Measurements from ENCODE around the gene SLC6A20.

DNA sequence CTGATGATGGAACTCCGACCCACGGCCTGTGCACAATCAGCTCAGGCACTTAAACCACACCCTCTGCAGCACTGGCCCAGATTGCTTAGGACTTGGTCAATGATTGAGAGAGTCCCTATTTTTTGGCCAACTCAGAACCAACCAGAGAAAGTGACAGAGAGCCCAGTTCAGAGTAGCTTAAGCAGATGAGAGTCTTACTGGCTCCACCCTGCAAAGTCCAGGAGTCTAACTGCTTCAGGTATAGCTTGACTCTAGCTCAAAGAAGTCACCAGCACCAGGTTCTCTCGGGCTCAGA lies 20.1 kb downstream of the SLC6A20 start:
- TF ChIP-seq, protein P1, sequence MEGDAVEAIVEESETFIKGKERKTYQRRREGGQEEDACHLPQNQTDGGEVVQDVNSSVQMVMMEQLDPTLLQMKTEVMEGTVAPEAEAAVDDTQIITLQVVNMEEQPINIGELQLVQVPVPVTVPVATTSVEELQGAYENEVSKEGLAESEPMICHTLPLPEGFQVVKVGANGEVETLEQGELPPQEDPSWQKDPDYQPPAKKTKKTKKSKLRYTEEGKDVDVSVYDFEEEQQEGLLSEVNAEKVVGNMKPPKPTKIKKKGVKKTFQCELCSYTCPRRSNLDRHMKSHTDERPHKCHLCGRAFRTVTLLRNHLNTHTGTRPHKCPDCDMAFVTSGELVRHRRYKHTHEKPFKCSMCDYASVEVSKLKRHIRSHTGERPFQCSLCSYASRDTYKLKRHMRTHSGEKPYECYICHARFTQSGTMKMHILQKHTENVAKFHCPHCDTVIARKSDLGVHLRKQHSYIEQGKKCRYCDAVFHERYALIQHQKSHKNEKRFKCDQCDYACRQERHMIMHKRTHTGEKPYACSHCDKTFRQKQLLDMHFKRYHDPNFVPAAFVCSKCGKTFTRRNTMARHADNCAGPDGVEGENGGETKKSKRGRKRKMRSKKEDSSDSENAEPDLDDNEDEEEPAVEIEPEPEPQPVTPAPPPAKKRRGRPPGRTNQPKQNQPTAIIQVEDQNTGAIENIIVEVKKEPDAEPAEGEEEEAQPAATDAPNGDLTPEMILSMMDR (IDR thresholded peaks at IDR 0.05) = no peak
- TF ChIP-seq POLR2A (IDR thresholded peaks at IDR 0.05) = no peak
